ENCODE data around the gene SLC25A27.

SLC25A27 gene

DNA sequence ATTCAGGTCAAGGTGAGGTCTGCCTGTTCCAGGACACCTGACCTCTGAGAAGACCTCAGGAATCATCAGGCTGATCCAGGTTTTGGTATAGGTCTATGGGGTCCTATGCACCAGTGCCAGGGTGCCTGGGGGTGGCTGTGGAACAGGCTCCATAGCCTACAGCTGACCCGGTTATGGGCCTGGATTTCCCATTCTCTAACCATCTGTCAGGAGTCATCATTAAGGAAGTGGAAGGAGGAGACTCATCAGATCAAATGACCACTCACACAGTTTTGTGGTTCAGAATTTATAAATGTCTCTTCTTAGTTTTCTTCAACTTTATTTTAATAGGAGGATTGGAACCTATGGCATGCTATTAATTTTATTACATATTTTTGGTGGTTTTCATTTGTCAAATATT lies 67.6 kb downstream of the SLC25A27 start:
- no peak for DNase-seq
